Gastroesophageal sphincter (tissue), 3 donors: ENCODE data around the gene BATF.

Experiments
- CTCF ChIP-seq, 4 experiments: fragments of 200-600 bp in 2 of 4; fragments of 450-650 bp in 2 of 4; sonication (generic) in 1 of 4; IDR thresholded peaks; one replicate each; pipeline ENCODE4 v1.5.1; 2017 to 2019; ENCODE audit warnings: antibody characterized with exemption in 4 of 4, mild to moderate bottlenecking in 2 of 4, moderate library complexity in 2 of 4
- POLR2A ChIP-seq, 2 donors: fragments of 450-650 bp; IDR thresholded peaks; one replicate each; pipeline ENCODE4 v1.6.1; 2017; ENCODE audit warnings: antibody characterized with exemption in 2 of 2, mild to moderate bottlenecking in 2 of 2, moderate library complexity in 1 of 2

GRCh38 chr14:75558440-75558839 is 36.2 kb downstream of the BATF start:
- TF ChIP-seq POLR2A (IDR thresholded peaks at IDR 0.05) (no peak), CTCF (IDR thresholded peaks at IDR 0.05) (no peak)
